Gastroesophageal sphincter (tissue), 4 donors: ENCODE results near the gene MBOAT2. TPM values are rescaled to one million over a fixed set of nuclear protein-coding genes. Genes with fewer than 3 reads are reported as not detected.
"Not testable (repeated sequence)": the region's sequence is repeated elsewhere in the genome, so short reads cannot be mapped to it uniquely, and the experiment has no call there.

Source experiments
- ATAC-seq: fragments of 150-250 bp; one replicate; pipeline ENCODE4 v1.9.1; 2016; ENCODE audit warnings: mild to moderate bottlenecking, moderate library complexity
- H3K27ac ChIP-seq, 4 donors: fragments of 200-600 bp; sonication (generic) in 3 of 4; 1 replicate in 3 of 4; 2 replicates in 1 of 4; pipeline ENCODE4 v1.5.1; 2016 to 2019
- H3K27me3 ChIP-seq: fragments of 200-600 bp; sonication (generic); one replicate; pipeline ENCODE4 v1.5.1; 2019
- H3K36me3 ChIP-seq, 2 donors: fragments of 200-600 bp; sonication (generic); one replicate each; pipeline ENCODE4 v1.5.1; 2019; ENCODE audit warnings: control low read depth in 1 of 2
- H3K4me1 ChIP-seq, 3 donors: fragments of 200-600 bp; sonication (generic); 1 replicate in 2 of 3; 2 replicates in 1 of 3; pipeline ENCODE4 v1.5.1; 2016 to 2019; ENCODE audit warnings: control low read depth in 2 of 3
- H3K4me3 ChIP-seq, 2 donors: fragments of 200-600 bp; sonication (generic); one replicate each; pipeline ENCODE4 v1.5.1; 2019; ENCODE audit warnings: mild to moderate bottlenecking in 1 of 2, moderate library complexity in 1 of 2
- H3K9me3 ChIP-seq, 3 donors: fragments of 200-600 bp; sonication (generic); one replicate each; pipeline ENCODE4 v1.5.1; 2017 to 2019; ENCODE audit warnings: control low read depth in 2 of 3
- EP300 ChIP-seq: sonication (generic); formaldehyde crosslinking; IDR thresholded peaks from one replicate; pipeline ENCODE4 v1.6.1; 2017; ENCODE audit warnings: antibody characterized with exemption, mild to moderate bottlenecking
- POLR2A ChIP-seq, 2 donors: fragments of 450-650 bp; IDR thresholded peaks; one replicate each; pipeline ENCODE4 v1.6.1; 2017; ENCODE audit warnings: antibody characterized with exemption in 2 of 2, mild to moderate bottlenecking in 2 of 2, moderate library complexity in 1 of 2
- POLR2AphosphoS5 ChIP-seq: sonication (generic); formaldehyde crosslinking; IDR thresholded peaks from one replicate; pipeline ENCODE4 v1.6.1; 2017; ENCODE audit warnings: antibody characterized with exemption
- WGBS, 2 donors: methylation state at CpG; one replicate each; pipeline ENCODE4 v1.1.5; 2018; ENCODE audit warnings: low coverage in 1 of 2; 5-methylcytosine and 5-hydroxymethylcytosine counted together
- total RNA-seq, 4 donors: library from RNA; depleted of rRNA; stranded (reverse); fragments of >200 nt; gene quantifications; one replicate each; pipeline ENCODE4 v1.1.0, GENCODE V29; 2016
- TF ChIP-seq, protein P1 (sequence below), 4 experiments: fragments of 200-600 bp in 2 of 4; fragments of 450-650 bp in 2 of 4; sonication (generic) in 1 of 4; IDR thresholded peaks; one replicate each; pipeline ENCODE4 v1.5.1; 2017 to 2019; ENCODE audit warnings: antibody characterized with exemption in 4 of 4, mild to moderate bottlenecking in 2 of 4, moderate library complexity in 2 of 4

MBOAT2 gene, protein sequence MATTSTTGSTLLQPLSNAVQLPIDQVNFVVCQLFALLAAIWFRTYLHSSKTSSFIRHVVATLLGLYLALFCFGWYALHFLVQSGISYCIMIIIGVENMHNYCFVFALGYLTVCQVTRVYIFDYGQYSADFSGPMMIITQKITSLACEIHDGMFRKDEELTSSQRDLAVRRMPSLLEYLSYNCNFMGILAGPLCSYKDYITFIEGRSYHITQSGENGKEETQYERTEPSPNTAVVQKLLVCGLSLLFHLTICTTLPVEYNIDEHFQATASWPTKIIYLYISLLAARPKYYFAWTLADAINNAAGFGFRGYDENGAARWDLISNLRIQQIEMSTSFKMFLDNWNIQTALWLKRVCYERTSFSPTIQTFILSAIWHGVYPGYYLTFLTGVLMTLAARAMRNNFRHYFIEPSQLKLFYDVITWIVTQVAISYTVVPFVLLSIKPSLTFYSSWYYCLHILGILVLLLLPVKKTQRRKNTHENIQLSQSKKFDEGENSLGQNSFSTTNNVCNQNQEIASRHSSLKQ
- 10 to 100 TPM; 21.0 to 27.0 (median 23.5) TPM for total RNA-seq

DNA sequence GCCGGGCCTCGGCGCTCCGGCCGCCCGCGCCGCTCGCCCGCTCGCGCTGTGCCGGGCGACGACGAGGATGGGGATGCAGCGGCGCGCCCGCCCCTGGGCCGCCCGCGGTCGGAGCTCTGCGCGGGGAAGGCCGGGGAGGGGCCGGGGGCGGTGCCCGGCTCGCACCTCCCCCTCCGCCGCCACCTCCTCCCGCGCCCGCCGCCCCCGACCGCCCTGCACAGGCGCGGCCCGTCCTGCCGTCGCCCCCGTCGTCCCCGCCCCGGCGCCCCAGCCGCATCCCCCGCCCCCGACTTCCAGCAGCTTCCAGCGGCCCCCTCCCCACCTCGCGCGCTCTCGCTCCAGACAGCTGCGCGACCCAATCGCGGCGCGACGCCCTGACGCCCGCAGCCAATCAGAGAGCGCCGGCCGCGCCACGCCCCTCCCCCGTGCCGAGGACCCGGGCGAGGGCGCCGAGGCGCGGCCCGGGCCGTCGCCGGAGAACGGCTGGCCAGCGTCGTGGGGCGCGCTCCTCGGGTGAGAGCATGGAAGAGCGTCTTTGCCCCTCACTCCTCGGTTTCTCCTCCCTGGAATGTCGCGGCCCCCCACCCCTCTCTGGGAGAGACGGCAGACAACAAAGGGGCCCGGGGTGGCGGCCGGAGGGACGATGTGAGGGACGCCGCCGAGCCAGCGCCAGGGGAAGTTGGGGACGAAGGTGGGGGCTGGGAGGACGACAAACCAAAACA is at the start of gene MBOAT2:
MBOAT2 (minus strand) TSS at position 69 of the 722 bp plus-strand sequence. CDS start 70 bp downstream, outside the sequence.
- Histone ChIP-seq H3K36me3 (no peaks in the 10 kb centered on the region), H3K9me3 (no peaks in the 10 kb centered on the region), H3K27ac (peak within 1 kb of the TSS; percentile 59 to 88 (median 88)), H3K27me3 (no peaks in the 10 kb centered on the region), H3K4me1 (peaks cover 0 to 28% (median 4%) of the 10 kb centered on the region in 3 donors), H3K4me3 (peak within 1 kb of the TSS; percentile 55 to 91)
- ATAC-seq = peak; percentile 98
- TF ChIP-seq, protein P1, sequence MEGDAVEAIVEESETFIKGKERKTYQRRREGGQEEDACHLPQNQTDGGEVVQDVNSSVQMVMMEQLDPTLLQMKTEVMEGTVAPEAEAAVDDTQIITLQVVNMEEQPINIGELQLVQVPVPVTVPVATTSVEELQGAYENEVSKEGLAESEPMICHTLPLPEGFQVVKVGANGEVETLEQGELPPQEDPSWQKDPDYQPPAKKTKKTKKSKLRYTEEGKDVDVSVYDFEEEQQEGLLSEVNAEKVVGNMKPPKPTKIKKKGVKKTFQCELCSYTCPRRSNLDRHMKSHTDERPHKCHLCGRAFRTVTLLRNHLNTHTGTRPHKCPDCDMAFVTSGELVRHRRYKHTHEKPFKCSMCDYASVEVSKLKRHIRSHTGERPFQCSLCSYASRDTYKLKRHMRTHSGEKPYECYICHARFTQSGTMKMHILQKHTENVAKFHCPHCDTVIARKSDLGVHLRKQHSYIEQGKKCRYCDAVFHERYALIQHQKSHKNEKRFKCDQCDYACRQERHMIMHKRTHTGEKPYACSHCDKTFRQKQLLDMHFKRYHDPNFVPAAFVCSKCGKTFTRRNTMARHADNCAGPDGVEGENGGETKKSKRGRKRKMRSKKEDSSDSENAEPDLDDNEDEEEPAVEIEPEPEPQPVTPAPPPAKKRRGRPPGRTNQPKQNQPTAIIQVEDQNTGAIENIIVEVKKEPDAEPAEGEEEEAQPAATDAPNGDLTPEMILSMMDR (IDR thresholded peaks at IDR 0.05) = peak in 1 of 4 experiments; percentile 5
- TF ChIP-seq EP300 (no peak), POLR2AphosphoS5 (peak; percentile 58), POLR2A (IDR thresholded peaks at IDR 0.05) (peak; percentile 79 to 83)
- WGBS, 2 donors = 2% methylated on average over 7 of the region's 104 CpGs; no CpG with 5 or more reads in 1 of the 2 donors

DNA sequence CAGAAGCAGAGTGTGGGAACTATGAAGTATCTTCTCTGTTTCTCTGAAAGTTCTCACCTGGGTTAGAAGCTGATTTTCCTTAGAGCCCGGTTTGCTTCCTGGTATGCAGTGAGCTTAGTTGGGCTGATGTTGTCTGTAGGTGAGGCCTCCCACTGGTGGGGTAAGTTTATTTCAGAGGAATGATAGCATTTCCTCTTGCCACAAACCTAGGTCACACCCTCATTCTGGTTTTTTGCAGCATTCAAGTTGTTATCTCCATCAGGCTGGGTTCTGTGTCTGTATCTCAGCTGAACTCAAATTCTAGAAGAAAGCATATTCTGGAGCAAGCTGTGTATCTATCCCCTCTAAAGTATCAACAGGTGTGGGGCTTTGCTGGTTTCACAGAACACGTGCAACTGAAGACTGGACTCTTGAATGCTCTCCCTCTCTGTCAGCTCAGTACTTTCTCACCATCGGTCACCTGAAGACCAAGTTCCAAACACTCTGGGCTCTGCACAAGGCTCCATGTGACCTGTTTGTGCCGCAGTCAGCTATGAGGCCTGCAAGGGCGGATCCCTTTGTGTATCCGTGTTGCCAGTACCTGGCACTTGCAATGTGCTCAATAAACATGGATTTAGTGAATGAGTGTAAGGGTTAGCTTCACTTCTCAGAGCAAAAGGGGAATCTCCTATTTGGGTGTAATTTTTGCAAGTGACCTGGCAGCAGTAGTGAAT is 49.5 kb upstream of the MBOAT2 start:
- ATAC-seq = no peak
- TF ChIP-seq EP300 (no peak), POLR2AphosphoS5 (no peak), POLR2A (IDR thresholded peaks at IDR 0.05) (no peak)
- TF ChIP-seq, protein P1 (IDR thresholded peaks at IDR 0.05) = no peak

DNA sequence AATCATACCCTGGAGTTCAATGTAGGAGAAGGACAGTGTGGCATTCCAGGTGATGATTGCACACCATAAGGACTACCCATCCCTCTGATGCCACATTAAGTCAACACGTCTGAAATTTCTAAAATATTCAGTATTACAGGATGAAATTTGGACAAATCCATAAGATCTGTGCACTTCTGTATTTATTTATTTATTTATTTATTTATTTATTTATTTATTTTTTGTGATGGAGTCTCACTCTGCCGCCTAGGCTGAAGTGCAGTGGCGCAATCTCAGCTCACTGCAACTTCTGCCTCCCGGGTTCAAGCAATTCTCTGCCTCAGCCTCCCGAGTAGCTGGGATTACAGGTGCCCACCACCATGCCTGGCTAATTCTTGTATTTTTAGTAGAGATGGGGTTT is 48.0 kb upstream of the MBOAT2 start:
- not testable (repeated sequence) for H3K9me3 ChIP-seq, H3K27ac ChIP-seq, H3K4me3 ChIP-seq, ATAC-seq, H3K27me3 ChIP-seq, H3K4me1 ChIP-seq, H3K36me3 ChIP-seq
- 94 to 100% methylated on average over 1 to 5 of the region's 5 CpGs for WGBS, 2 donors

More for the DNA sequence above, 49.5 kb upstream of the MBOAT2 start:
- no peak overlapping the region for H3K27ac ChIP-seq
- WGBS, 2 donors = 78 to 86% methylated on average over 5 of the region's 6 CpGs
- no peaks in the 10 kb centered on the region for H3K36me3 ChIP-seq
- no peak overlapping the region for H3K4me3 ChIP-seq
- H3K4me1 ChIP-seq = no peaks in the 10 kb centered on the region
- no peaks in the 10 kb centered on the region for H3K9me3 ChIP-seq
- peaks cover under 1% of the 10 kb centered on the region for H3K27me3 ChIP-seq

DNA sequence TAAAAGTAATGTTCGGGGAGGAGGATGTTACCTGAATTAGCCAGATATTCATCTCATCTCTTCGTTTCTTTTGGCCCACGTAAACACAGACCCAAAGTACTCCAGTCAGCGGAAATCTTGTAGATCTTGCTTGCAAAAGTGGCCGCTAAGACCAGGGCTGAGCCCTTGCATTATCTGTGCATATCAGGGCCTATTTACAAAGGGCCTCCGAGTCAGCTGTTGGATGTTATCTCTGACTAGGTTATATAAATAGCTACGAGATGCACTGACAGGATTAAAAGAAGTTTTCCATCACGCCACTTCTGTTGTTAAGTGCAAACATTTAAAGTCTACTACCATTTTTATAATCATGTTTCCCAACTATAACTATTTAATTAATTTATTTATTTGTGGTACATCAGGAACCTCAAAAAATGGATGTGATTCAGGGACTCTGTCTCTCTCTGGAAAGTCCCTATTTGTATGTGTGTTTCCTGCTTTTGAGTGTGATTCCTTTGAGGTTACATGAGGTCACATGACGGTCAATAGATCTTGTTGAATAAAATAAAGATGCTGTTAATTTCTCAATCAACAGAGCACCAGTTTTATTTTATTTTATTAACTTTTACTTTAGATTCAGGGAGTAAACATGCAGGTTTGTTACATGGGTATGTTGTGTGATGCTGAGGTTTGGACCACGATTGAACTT is 46.8 kb upstream of the MBOAT2 start:
- Histone ChIP-seq H3K27me3 (peaks cover 10% of the 10 kb centered on the region), H3K4me3 (no peak overlapping the region), H3K36me3 (no peaks in the 10 kb centered on the region), H3K27ac (no peak overlapping the region), H3K4me1 (no peaks in the 10 kb centered on the region), H3K9me3 (no peaks in the 10 kb centered on the region)
- 78 to 84% methylated on average over 10 of the region's 10 CpGs for WGBS, 2 donors
- ATAC-seq = no peak
- no peak for TF ChIP-seq POLR2A (IDR thresholded peaks at IDR 0.05)
- no peak for TF ChIP-seq EP300
- TF ChIP-seq, protein P1 (IDR thresholded peaks at IDR 0.05) = no peak
- TF ChIP-seq POLR2AphosphoS5 = no peak
